ENCODE data around the gene CCER1.

- TF ChIP-seq CTCF (IDR thresholded peaks at IDR 0.05 in 4 of 5, conservative IDR thresholded peaks at IDR 0.05 in 1 of 5) (no peak), POLR2A (IDR thresholded peaks at IDR 0.05) (no peak)
Observed at GRCh38 chr12:90963946-90964345, 9.0 kb upstream of the CCER1 start.

Measured in gastrocnemius medialis (tissue), 4 donors.